Kidney (tissue), 14 donors: ENCODE measurements around the gene SLC12A6. TPM values are rescaled to one million over a fixed set of nuclear protein-coding genes. Genes with fewer than 3 reads are reported as not detected.

Source experiments
- DNase-seq, 5 donors: peaks; one replicate each; pipeline ENCODE4 v3.0.0-alpha.2; 2013 to 2020
- FAIRE-seq: peaks from 2 replicates; lab custom pipeline; 2012; peaks lifted over from hg19 to GRCh38; lab: Jason Lieb, UNC
- H3K27ac ChIP-seq, 2 donors: one replicate each; pipeline ENCODE4 v1.7.0; 2013; ENCODE audit warnings: low read depth in 2 of 2, low read length in 2 of 2, inconsistent platforms in 1 of 2
- H3K27me3 ChIP-seq: one replicate; pipeline ENCODE4 v1.7.1; 2013; ENCODE audit warnings: low read length, inconsistent platforms; ENCODE audit not compliant: control insufficient read depth, insufficient read depth
- H3K36me3 ChIP-seq, 3 donors: one replicate each; pipeline versions ENCODE4 v1.7.0 to v1.7.1; 2013; ENCODE audit warnings: low read length in 3 of 3, control low read depth in 1 of 3, inconsistent platforms in 1 of 3; ENCODE audit not compliant: insufficient read depth in 3 of 3, control insufficient read depth in 2 of 3
- H3K4me1 ChIP-seq, 3 donors: one replicate each; pipeline versions ENCODE4 v1.7.0 to v1.7.1; 2013; ENCODE audit warnings: low read length in 3 of 3, inconsistent platforms in 1 of 3, low read depth in 1 of 3; ENCODE audit not compliant: control insufficient read depth in 2 of 3, insufficient read depth in 2 of 3
- H3K4me3 ChIP-seq, 3 donors: one replicate each; pipeline versions ENCODE4 v1.7.0 to v1.8.1; 2013; ENCODE audit warnings: low read length in 3 of 3, control low read depth in 1 of 3, inconsistent platforms in 1 of 3
- H3K9ac ChIP-seq, 3 donors: one replicate each; pipeline versions ENCODE4 v1.7.0 to v1.7.1; 2013; ENCODE audit warnings: low read length in 3 of 3, control low read depth in 1 of 3, inconsistent platforms in 1 of 3
- H3K9me3 ChIP-seq, 3 donors: one replicate each; pipeline versions ENCODE4 v1.7.0 to v1.7.1; 2013; ENCODE audit warnings: low read length in 3 of 3, control low read depth in 1 of 3, inconsistent platforms in 1 of 3; ENCODE audit not compliant: control insufficient read depth in 2 of 3, insufficient read depth in 1 of 3
- CTCF ChIP-seq: IDR thresholded peaks from 3 replicates; pipeline ENCODE4 v1.5.1; 2012; ENCODE audit warnings: mild to moderate bottlenecking, moderate library complexity, borderline replicate concordance; ENCODE audit not compliant: insufficient read depth; ENCODE audit errors: extremely low read depth
- intact Hi-C: fragments of 100-400 bp; cut with DNase I; formaldehyde crosslinking; loops from one replicate; pipeline ENCODE4 v1.11.1; 2022
- polyA plus RNA-seq: library from polyadenylated mRNA; stranded (reverse); fragments of 350-450 nt; fragmentation: Illumina TruSeq; extraction: RNeasy Lipid Tissue Mini Kit (QIAGEN cat#74804); gene quantifications from one replicate; pipeline ENCODE4 v1.2.3, GENCODE V29; 2014; ENCODE audit warnings: low read depth, low replicate concordance; ENCODE audit not compliant: insufficient read depth
- total RNA-seq: library from RNA; stranded (reverse); fragmentation: NEBNext Ultra II Directional; extraction: Animal tissue kit (Norgen Biotek cat#: 25700); gene quantifications from one replicate; pipeline ENCODE4 v1.2.1, GENCODE V29; 2021
- donor health status: control.
- donor health status: control.
- donor health status: control.
- donor health status: control.
- donor health status: control.
- donor health status: DM: yes; HTN: yes; CAD: no.
- donor health status: Normal renal cell carcinoma (clear cell type).

SLC12A6 gene
- total and polyA plus RNA-seq, 2 donors from 2014 or later = 6.7 to 22.6 TPM

- intact Hi-C loops = no loop called here
Measured at GRCh38 chr15:34258151-34258550, 79.4 kb downstream of the SLC12A6 start.

GRCh38 chr15:34252545-34252944 is 85.0 kb downstream of the SLC12A6 start:
- no peak for TF ChIP-seq CTCF
- H3K4me3 ChIP-seq = no peak overlapping the region
- no peaks in the 10 kb centered on the region for H3K27me3 ChIP-seq
- no peak for DNase-seq
- H3K4me1 ChIP-seq = no peaks in the 10 kb centered on the region
- no peaks in the 10 kb centered on the region for H3K9me3 ChIP-seq
- no peak for FAIRE-seq
- peaks cover 8 to 48% (median 30%) of the 10 kb centered on the region in 3 donors for H3K36me3 ChIP-seq
- no peak overlapping the region for H3K27ac ChIP-seq
- intact Hi-C loops = no loop called here
- H3K9ac ChIP-seq = no peak overlapping the region

More at GRCh38 chr15:34258151-34258550, 79.4 kb downstream of the SLC12A6 start:
- no peak overlapping the region for H3K27ac ChIP-seq
- H3K4me3 ChIP-seq = no peak overlapping the region
- H3K4me1 ChIP-seq = no peaks in the 10 kb centered on the region
- no peak overlapping the region for H3K9ac ChIP-seq
- H3K36me3 ChIP-seq = peaks cover 5 to 18% (median 18%) of the 10 kb centered on the region in 3 donors
- no peak for TF ChIP-seq CTCF
- FAIRE-seq (no peak), DNase-seq (no peak)
- no peaks in the 10 kb centered on the region for H3K9me3 ChIP-seq
- H3K27me3 ChIP-seq = no peaks in the 10 kb centered on the region

GRCh38 chr15:34248190-34248589 is 89.4 kb downstream of the SLC12A6 start:
- Histone ChIP-seq H3K4me1 (no peaks in the 10 kb centered on the region), H3K4me3 (no peak overlapping the region), H3K9me3 (no peaks in the 10 kb centered on the region), H3K27ac (no peak overlapping the region), H3K36me3 (peaks cover 4 to 50% (median 30%) of the 10 kb centered on the region in 3 donors), H3K9ac (no peak overlapping the region), H3K27me3 (no peaks in the 10 kb centered on the region)
- TF ChIP-seq CTCF = no peak
- DNase-seq (no peak), FAIRE-seq (no peak)
- intact Hi-C loops = no loop called here
